WTC11 (cell line): Measurements from ENCODE around the gene RCE1. TPM values are rescaled to one million over a fixed set of nuclear protein-coding genes. Genes with fewer than 3 reads are reported as not detected.

ENCODE experiments used
- ATAC-seq: fragments of 200-7000 bp; cut with Tn5 transposase; 2 replicates; pipeline ENCODE4 v1.10.0; 2021; ENCODE audit warnings: mild to moderate bottlenecking, moderate library complexity
- CTCF ChIA-PET: fragments of 300-600 bp; sonication (Branson Sonifier 250); formaldehyde crosslinking; loops from one replicate; lab custom pipeline; 2021; ENCODE audit warnings: antibody characterized with exemption; lab: Charles Lee
- POLR2A ChIA-PET: fragments of 350-600 bp; sonication (Branson Sonifier 250); formaldehyde crosslinking; loops from one replicate; lab custom pipeline; 2021; ENCODE audit warnings: antibody characterized with exemption; lab: Charles Lee
- DNase-seq: peaks from one replicate; pipeline ENCODE4 v3.0.0; 2021; ENCODE audit warnings: low spot score
- H3K27ac Mint-ChIP-seq: 2 replicates; pipeline ENCODE4 v1.8.0; 2021; ENCODE audit warnings: mixed read lengths
- H3K27me3 Mint-ChIP-seq: 2 replicates; pipeline ENCODE4 v1.8.0; 2021; ENCODE audit warnings: low read depth, mild to moderate bottlenecking, moderate library complexity, mixed read lengths
- H3K36me3 Mint-ChIP-seq: 2 replicates; pipeline ENCODE4 v1.8.0; 2021; ENCODE audit warnings: mixed read lengths
- H3K4me1 Mint-ChIP-seq: 2 replicates; pipeline ENCODE4 v1.8.0; 2022; ENCODE audit warnings: mixed read lengths
- H3K4me3 Mint-ChIP-seq: 2 replicates; pipeline ENCODE4 v1.8.0; 2021; ENCODE audit warnings: mild to moderate bottlenecking, moderate library complexity, mixed read lengths
- H3K9me3 Mint-ChIP-seq: 2 replicates; pipeline ENCODE4 v1.8.0; 2021; ENCODE audit warnings: mixed read lengths
- ATF1 ChIP-seq: sonication (generic); formaldehyde crosslinking; IDR thresholded peaks from 2 replicates; pipeline ENCODE4 v1.8.1; 2023; ENCODE audit warnings: mild to moderate bottlenecking, moderate library complexity, missing genetic modification reagents
- CBFB ChIP-seq: sonication (generic); formaldehyde crosslinking; IDR thresholded peaks from 2 replicates; pipeline ENCODE4 v1.8.1; 2022; ENCODE audit warnings: mild to moderate bottlenecking, low read depth, missing genetic modification reagents
- CREB1 ChIP-seq: sonication (generic); formaldehyde crosslinking; IDR thresholded peaks from 2 replicates; pipeline ENCODE4 v1.8.0; 2023; ENCODE audit warnings: mild to moderate bottlenecking, missing genetic modification reagents
- CREM ChIP-seq: sonication (generic); formaldehyde crosslinking; IDR thresholded peaks from 2 replicates; pipeline ENCODE4 v1.8.1; 2022; ENCODE audit warnings: mild to moderate bottlenecking, missing genetic modification reagents, moderate library complexity
- FOXP1 ChIP-seq: sonication (generic); formaldehyde crosslinking; IDR thresholded peaks from 2 replicates; pipeline ENCODE4 v1.8.0; 2022; ENCODE audit warnings: missing genetic modification reagents, mild to moderate bottlenecking, moderate library complexity, borderline replicate concordance
- HMGA2 ChIP-seq: fragments of 250-450 bp; sonication (Bioruptor Pico); IDR thresholded peaks from 2 replicates; pipeline ENCODE4 v1.4.0; 2021; ENCODE audit warnings: mild to moderate bottlenecking, moderate library complexity
- MAX ChIP-seq: sonication (generic); formaldehyde crosslinking; IDR thresholded peaks from 2 replicates; pipeline ENCODE4 v1.8.0; 2022; ENCODE audit warnings: mild to moderate bottlenecking, missing genetic modification reagents
- MYBL2 ChIP-seq: sonication (generic); formaldehyde crosslinking; IDR thresholded peaks from 2 replicates; pipeline ENCODE4 v1.8.1; 2023; ENCODE audit warnings: mild to moderate bottlenecking, moderate library complexity, missing genetic modification reagents
- PRRX2 ChIP-seq: fragments of 250-450 bp; sonication (Bioruptor Pico); IDR thresholded peaks from 2 replicates; pipeline ENCODE4 v1.8.0; 2021; ENCODE audit warnings: mild to moderate bottlenecking
- SMAD3 ChIP-seq: sonication (generic); formaldehyde crosslinking; IDR thresholded peaks from 2 replicates; pipeline ENCODE4 v1.8.0; 2022; ENCODE audit warnings: missing genetic modification reagents, mild to moderate bottlenecking, borderline replicate concordance
- TEAD1 ChIP-seq: sonication (generic); formaldehyde crosslinking; IDR thresholded peaks from 2 replicates; pipeline ENCODE4 v1.8.0; 2022; ENCODE audit warnings: mild to moderate bottlenecking, missing genetic modification reagents
- TP53 ChIP-seq: sonication (generic); formaldehyde crosslinking; IDR thresholded peaks from 2 replicates; pipeline ENCODE4 v1.8.1; 2023; ENCODE audit warnings: mild to moderate bottlenecking, missing genetic modification reagents
- ZMAT4 ChIP-seq: fragments of 250-450 bp; sonication (Bioruptor Pico); IDR thresholded peaks from 2 replicates; pipeline ENCODE4 v1.9.0; 2021; ENCODE audit warnings: mild to moderate bottlenecking
- ZNF263 ChIP-seq: sonication (generic); formaldehyde crosslinking; IDR thresholded peaks from 2 replicates; pipeline ENCODE4 v1.8.1; 2022; ENCODE audit warnings: low read depth, mild to moderate bottlenecking, moderate library complexity, missing genetic modification reagents
- ZNF512 ChIP-seq: sonication (generic); formaldehyde crosslinking; IDR thresholded peaks from 2 replicates; pipeline ENCODE4 v1.8.1; 2022; ENCODE audit warnings: missing genetic modification reagents, borderline replicate concordance
- total RNA-seq: library from RNA; stranded (reverse); gene quantifications from 3 replicates; pipeline ENCODE4 v1.2.3, GENCODE V29; 2021
- TF ChIP-seq, protein P1 (sequence below): sonication (generic); formaldehyde crosslinking; IDR thresholded peaks from 2 replicates; pipeline ENCODE4 v1.8.0; 2023; ENCODE audit warnings: mild to moderate bottlenecking, missing genetic modification reagents
- TF ChIP-seq, protein P2 (sequence below): sonication (generic); formaldehyde crosslinking; IDR thresholded peaks from 2 replicates; pipeline ENCODE4 v1.8.0; 2023; ENCODE audit warnings: missing genetic modification reagents, mild to moderate bottlenecking, borderline replicate concordance
- TF ChIP-seq, protein P3 (sequence below): sonication (generic); formaldehyde crosslinking; IDR thresholded peaks from 2 replicates; pipeline ENCODE4 v1.8.1; 2022; ENCODE audit warnings: low read depth, mild to moderate bottlenecking, moderate library complexity, missing genetic modification reagents, borderline replicate concordance
- TF ChIP-seq, protein P4 (sequence below): sonication (generic); formaldehyde crosslinking; IDR thresholded peaks from 2 replicates; pipeline ENCODE4 v1.8.0; 2022; ENCODE audit warnings: missing genetic modification reagents
- TF ChIP-seq, protein P5 (sequence below): sonication (generic); formaldehyde crosslinking; conservative IDR thresholded peaks from 2 replicates; pipeline ENCODE4 v1.8.1; 2023; ENCODE audit warnings: mild to moderate bottlenecking, low read depth, missing genetic modification reagents, moderate library complexity

RCE1 gene
- total RNA-seq, 1 experiment from 2014 or later: 34.6 TPM

DNA sequence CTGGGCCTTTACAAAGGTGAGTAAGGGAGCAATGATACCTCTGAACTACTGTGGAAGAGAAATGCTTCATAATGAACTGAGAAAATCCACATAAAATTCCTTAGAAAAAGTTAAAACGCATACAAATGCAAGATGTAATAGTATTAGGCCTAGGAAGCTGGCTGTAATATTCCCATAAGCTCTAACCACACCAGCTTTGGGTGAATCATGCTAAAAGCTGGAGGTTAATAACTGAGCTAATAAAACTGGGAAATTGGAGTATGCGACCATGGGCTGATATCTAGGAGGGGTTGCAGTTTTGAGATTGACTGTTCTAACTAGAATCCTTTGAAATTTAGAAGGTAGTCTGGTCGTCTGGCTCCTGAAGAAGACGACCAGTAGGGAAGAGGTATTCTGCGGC is 28.6 kb upstream of the RCE1 start:
- no peak overlapping the region for H3K4me3 Mint-ChIP-seq
- DNase-seq: no peak
- CTCF ChIA-PET: no interaction called here
- H3K27me3 Mint-ChIP-seq: no peaks in the 10 kb centered on the region
- no peak for TF ChIP-seq MAX
- no peak for TF ChIP-seq TP53 (CRISPR knock-in tag)
- TF ChIP-seq SMAD3 (CRISPR knock-in tag): no peak
- no peak for TF ChIP-seq CBFB (CRISPR knock-in tag)
- TF ChIP-seq ZNF512 (CRISPR knock-in tag): no peak
- TF ChIP-seq CREB1: no peak
- no peak for TF ChIP-seq HMGA2 (CRISPR knock-in tag)
- TF ChIP-seq, protein P1, sequence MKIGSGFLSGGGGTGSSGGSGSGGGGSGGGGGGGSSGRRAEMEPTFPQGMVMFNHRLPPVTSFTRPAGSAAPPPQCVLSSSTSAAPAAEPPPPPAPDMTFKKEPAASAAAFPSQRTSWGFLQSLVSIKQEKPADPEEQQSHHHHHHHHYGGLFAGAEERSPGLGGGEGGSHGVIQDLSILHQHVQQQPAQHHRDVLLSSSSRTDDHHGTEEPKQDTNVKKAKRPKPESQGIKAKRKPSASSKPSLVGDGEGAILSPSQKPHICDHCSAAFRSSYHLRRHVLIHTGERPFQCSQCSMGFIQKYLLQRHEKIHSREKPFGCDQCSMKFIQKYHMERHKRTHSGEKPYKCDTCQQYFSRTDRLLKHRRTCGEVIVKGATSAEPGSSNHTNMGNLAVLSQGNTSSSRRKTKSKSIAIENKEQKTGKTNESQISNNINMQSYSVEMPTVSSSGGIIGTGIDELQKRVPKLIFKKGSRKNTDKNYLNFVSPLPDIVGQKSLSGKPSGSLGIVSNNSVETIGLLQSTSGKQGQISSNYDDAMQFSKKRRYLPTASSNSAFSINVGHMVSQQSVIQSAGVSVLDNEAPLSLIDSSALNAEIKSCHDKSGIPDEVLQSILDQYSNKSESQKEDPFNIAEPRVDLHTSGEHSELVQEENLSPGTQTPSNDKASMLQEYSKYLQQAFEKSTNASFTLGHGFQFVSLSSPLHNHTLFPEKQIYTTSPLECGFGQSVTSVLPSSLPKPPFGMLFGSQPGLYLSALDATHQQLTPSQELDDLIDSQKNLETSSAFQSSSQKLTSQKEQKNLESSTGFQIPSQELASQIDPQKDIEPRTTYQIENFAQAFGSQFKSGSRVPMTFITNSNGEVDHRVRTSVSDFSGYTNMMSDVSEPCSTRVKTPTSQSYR (CRISPR knock-in tag): no peak
- TF ChIP-seq, protein P2, sequence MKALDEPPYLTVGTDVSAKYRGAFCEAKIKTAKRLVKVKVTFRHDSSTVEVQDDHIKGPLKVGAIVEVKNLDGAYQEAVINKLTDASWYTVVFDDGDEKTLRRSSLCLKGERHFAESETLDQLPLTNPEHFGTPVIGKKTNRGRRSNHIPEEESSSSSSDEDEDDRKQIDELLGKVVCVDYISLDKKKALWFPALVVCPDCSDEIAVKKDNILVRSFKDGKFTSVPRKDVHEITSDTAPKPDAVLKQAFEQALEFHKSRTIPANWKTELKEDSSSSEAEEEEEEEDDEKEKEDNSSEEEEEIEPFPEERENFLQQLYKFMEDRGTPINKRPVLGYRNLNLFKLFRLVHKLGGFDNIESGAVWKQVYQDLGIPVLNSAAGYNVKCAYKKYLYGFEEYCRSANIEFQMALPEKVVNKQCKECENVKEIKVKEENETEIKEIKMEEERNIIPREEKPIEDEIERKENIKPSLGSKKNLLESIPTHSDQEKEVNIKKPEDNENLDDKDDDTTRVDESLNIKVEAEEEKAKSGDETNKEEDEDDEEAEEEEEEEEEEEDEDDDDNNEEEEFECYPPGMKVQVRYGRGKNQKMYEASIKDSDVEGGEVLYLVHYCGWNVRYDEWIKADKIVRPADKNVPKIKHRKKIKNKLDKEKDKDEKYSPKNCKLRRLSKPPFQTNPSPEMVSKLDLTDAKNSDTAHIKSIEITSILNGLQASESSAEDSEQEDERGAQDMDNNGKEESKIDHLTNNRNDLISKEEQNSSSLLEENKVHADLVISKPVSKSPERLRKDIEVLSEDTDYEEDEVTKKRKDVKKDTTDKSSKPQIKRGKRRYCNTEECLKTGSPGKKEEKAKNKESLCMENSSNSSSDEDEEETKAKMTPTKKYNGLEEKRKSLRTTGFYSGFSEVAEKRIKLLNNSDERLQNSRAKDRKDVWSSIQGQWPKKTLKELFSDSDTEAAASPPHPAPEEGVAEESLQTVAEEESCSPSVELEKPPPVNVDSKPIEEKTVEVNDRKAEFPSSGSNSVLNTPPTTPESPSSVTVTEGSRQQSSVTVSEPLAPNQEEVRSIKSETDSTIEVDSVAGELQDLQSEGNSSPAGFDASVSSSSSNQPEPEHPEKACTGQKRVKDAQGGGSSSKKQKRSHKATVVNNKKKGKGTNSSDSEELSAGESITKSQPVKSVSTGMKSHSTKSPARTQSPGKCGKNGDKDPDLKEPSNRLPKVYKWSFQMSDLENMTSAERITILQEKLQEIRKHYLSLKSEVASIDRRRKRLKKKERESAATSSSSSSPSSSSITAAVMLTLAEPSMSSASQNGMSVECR (CRISPR knock-in tag): no peak
- TF ChIP-seq, protein P3, sequence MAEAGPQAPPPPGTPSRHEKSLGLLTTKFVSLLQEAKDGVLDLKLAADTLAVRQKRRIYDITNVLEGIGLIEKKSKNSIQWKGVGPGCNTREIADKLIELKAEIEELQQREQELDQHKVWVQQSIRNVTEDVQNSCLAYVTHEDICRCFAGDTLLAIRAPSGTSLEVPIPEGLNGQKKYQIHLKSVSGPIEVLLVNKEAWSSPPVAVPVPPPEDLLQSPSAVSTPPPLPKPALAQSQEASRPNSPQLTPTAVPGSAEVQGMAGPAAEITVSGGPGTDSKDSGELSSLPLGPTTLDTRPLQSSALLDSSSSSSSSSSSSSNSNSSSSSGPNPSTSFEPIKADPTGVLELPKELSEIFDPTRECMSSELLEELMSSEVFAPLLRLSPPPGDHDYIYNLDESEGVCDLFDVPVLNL (CRISPR knock-in tag): no peak
- TF ChIP-seq TEAD1: no peak
- TF ChIP-seq ATF1 (CRISPR knock-in tag): no peak
- no peak for TF ChIP-seq MYBL2 (CRISPR knock-in tag)
- TF ChIP-seq PRRX2 (CRISPR knock-in tag): no peak
- TF ChIP-seq, protein P4, sequence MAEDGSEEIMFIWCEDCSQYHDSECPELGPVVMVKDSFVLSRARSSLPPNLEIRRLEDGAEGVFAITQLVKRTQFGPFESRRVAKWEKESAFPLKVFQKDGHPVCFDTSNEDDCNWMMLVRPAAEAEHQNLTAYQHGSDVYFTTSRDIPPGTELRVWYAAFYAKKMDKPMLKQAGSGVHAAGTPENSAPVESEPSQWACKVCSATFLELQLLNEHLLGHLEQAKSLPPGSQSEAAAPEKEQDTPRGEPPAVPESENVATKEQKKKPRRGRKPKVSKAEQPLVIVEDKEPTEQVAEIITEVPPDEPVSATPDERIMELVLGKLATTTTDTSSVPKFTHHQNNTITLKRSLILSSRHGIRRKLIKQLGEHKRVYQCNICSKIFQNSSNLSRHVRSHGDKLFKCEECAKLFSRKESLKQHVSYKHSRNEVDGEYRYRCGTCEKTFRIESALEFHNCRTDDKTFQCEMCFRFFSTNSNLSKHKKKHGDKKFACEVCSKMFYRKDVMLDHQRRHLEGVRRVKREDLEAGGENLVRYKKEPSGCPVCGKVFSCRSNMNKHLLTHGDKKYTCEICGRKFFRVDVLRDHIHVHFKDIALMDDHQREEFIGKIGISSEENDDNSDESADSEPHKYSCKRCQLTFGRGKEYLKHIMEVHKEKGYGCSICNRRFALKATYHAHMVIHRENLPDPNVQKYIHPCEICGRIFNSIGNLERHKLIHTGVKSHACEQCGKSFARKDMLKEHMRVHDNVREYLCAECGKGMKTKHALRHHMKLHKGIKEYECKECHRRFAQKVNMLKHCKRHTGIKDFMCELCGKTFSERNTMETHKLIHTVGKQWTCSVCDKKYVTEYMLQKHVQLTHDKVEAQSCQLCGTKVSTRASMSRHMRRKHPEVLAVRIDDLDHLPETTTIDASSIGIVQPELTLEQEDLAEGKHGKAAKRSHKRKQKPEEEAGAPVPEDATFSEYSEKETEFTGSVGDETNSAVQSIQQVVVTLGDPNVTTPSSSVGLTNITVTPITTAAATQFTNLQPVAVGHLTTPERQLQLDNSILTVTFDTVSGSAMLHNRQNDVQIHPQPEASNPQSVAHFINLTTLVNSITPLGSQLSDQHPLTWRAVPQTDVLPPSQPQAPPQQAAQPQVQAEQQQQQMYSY: no peak
- no peak for TF ChIP-seq FOXP1 (CRISPR knock-in tag)
- TF ChIP-seq, protein P5, sequence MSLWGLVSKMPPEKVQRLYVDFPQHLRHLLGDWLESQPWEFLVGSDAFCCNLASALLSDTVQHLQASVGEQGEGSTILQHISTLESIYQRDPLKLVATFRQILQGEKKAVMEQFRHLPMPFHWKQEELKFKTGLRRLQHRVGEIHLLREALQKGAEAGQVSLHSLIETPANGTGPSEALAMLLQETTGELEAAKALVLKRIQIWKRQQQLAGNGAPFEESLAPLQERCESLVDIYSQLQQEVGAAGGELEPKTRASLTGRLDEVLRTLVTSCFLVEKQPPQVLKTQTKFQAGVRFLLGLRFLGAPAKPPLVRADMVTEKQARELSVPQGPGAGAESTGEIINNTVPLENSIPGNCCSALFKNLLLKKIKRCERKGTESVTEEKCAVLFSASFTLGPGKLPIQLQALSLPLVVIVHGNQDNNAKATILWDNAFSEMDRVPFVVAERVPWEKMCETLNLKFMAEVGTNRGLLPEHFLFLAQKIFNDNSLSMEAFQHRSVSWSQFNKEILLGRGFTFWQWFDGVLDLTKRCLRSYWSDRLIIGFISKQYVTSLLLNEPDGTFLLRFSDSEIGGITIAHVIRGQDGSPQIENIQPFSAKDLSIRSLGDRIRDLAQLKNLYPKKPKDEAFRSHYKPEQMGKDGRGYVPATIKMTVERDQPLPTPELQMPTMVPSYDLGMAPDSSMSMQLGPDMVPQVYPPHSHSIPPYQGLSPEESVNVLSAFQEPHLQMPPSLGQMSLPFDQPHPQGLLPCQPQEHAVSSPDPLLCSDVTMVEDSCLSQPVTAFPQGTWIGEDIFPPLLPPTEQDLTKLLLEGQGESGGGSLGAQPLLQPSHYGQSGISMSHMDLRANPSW (CRISPR knock-in tag): no peak
- no peak for TF ChIP-seq CREM
- TF ChIP-seq ZMAT4: no peak
- TF ChIP-seq ZNF263 (CRISPR knock-in tag): no peak
- TF ChIP-seq, all 79 proteins: peak for 0
- POLR2A ChIA-PET: no interaction called here
- H3K9me3 Mint-ChIP-seq: no peaks in the 10 kb centered on the region
- H3K4me1 Mint-ChIP-seq: peaks cover 29% of the 10 kb centered on the region
- no peak overlapping the region for H3K27ac Mint-ChIP-seq
- no peak for ATAC-seq
- no peaks in the 10 kb centered on the region for H3K36me3 Mint-ChIP-seq
